HL-60 (cell line): ENCODE results near the gene PDCD7.

Experiments used
- CTCF ChIP-seq: IDR thresholded peaks from one replicate; pipeline ENCODE4 v1.5.1; 2011; ENCODE audit warnings: low read length, control low read depth, inconsistent platforms; ENCODE audit not compliant: insufficient read depth
- GABPA ChIP-seq: IDR thresholded peaks from 2 replicates; pipeline ENCODE4 v1.6.1; 2012; ENCODE audit warnings: low read depth
- POLR2AphosphoS5 ChIP-seq: IDR thresholded peaks from 2 replicates; pipeline ENCODE4 v1.6.1; 2012; ENCODE audit warnings: low read depth
- REST ChIP-seq: IDR thresholded peaks from 2 replicates; pipeline ENCODE4 v1.6.1; 2012; ENCODE audit warnings: low read depth; ENCODE audit not compliant: insufficient replicate concordance
- SPI1 ChIP-seq: IDR thresholded peaks from 2 replicates; pipeline ENCODE4 v1.6.1; 2012; ENCODE audit warnings: low read depth, mild to moderate bottlenecking, borderline replicate concordance

- TF ChIP-seq CTCF, result no peak
- TF ChIP-seq GABPA, result no peak
- TF ChIP-seq POLR2AphosphoS5, result no peak
- no peak for TF ChIP-seq SPI1
- no peak for TF ChIP-seq REST
These were observed 14.3 kb upstream of the PDCD7 start for GRCh38 chr15:65147902-65148301.
